ENCODE results near the gene CRISP1.

DNA sequence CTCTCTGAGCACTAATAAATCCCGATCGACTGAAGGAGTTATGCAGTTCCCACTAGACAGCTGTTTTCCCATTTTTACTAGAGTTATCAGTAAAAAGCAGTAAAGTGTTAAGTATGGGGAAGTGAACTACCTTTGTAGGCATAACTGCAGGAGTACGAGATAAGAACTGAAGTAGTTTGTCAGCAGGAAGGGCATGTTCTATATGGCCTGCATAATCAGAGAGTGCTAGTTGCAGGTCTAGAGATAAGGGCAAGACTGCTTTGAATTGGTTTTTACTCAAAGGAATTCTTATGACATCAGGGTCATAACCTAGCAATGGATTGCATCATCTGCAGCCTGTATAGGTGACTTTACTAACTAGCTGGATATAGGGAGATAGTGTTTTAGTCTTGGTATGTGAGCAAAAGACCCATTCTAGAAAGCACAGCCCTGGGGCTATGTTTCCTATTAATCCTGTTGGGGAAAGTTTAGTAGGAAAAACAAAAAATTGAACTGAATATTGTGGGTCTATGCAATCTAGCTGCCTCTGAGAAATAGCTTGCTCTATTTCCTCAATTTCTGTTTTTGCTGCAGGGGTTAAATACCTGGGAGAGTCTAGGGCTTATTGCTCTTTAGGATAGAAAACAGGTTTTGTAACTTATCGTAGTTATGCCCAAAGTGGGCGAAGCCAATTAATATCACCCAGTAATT, 22.6 kb upstream of the CRISP1 start:
- TF ChIP-seq, protein P1, sequence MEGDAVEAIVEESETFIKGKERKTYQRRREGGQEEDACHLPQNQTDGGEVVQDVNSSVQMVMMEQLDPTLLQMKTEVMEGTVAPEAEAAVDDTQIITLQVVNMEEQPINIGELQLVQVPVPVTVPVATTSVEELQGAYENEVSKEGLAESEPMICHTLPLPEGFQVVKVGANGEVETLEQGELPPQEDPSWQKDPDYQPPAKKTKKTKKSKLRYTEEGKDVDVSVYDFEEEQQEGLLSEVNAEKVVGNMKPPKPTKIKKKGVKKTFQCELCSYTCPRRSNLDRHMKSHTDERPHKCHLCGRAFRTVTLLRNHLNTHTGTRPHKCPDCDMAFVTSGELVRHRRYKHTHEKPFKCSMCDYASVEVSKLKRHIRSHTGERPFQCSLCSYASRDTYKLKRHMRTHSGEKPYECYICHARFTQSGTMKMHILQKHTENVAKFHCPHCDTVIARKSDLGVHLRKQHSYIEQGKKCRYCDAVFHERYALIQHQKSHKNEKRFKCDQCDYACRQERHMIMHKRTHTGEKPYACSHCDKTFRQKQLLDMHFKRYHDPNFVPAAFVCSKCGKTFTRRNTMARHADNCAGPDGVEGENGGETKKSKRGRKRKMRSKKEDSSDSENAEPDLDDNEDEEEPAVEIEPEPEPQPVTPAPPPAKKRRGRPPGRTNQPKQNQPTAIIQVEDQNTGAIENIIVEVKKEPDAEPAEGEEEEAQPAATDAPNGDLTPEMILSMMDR (optimal IDR thresholded peaks at IDR 0.05 in 1 of 3, IDR thresholded peaks at IDR 0.05 in 1 of 3, conservative IDR thresholded peaks at IDR 0.05 in 1 of 3; ENCODE audit: extremely low read depth in 1 of 3, insufficient read depth in 2 of 3, low read length in 3 of 3): no peak
- TF ChIP-seq EZH2 (IDR thresholded peaks at IDR 0.05; ENCODE audit: low read length): no peak
